ENCODE results near the gene PAH. TPM values are rescaled to one million over a fixed set of nuclear protein-coding genes. Genes with fewer than 3 reads are reported as not detected.
A peak's percentile ranks its signal among the peaks of the same experiment; 100 is the strongest.
"Not testable (repeated sequence)": the region's sequence is repeated elsewhere in the genome, so short reads cannot be mapped to it uniquely, and the experiment has no call there.

PAH gene
- total and polyA plus RNA-seq, 4 donors = not detected

GRCh38 chr12:102833687-102834441 lies 83.2 kb downstream of the PAH start:
- no peak overlapping the region for H3K27ac ChIP-seq (ENCODE audit: low read depth in 1 of 2, low read length in 2 of 2)
- 72 to 77% methylated on average over 10 of the region's 10 CpGs for WGBS, 2 donors
- H3K4me3 ChIP-seq (ENCODE audit: low read length in 2 of 2) = no peak overlapping the region
- ATAC-seq (ENCODE audit: low FRiP score) = no peak
- DNase-seq = no peak
- no peaks in the 10 kb centered on the region for H3K36me3 ChIP-seq (ENCODE audit: control insufficient read depth in 1 of 2, insufficient read depth in 2 of 2, low read length in 1 of 2)
- H3K4me1 ChIP-seq (ENCODE audit: control insufficient read depth in 1 of 2, insufficient read depth in 2 of 2, low read length in 2 of 2) = no peaks in the 10 kb centered on the region
- H3K9me3 ChIP-seq (ENCODE audit: control insufficient read depth, low read length) = no peaks in the 10 kb centered on the region
- intact Hi-C loops (cut with DNase I) = no loop called here
- H3K27me3 ChIP-seq (ENCODE audit: control insufficient read depth in 1 of 2, insufficient read depth in 2 of 2, low read length in 1 of 2) = no peaks in the 10 kb centered on the region

GRCh38 chr12:102832826-102833225 lies 84.2 kb downstream of the PAH start:
- H3K27me3 ChIP-seq (ENCODE audit: control insufficient read depth in 1 of 2, insufficient read depth in 2 of 2, low read length in 1 of 2); H3K36me3 ChIP-seq (ENCODE audit: control insufficient read depth in 1 of 2, insufficient read depth in 2 of 2, low read length in 1 of 2); H3K4me1 ChIP-seq (ENCODE audit: control insufficient read depth in 1 of 2, insufficient read depth in 2 of 2, low read length in 2 of 2); DNase-seq; intact Hi-C loops (cut with DNase I); H3K4me3 ChIP-seq (ENCODE audit: low read length in 2 of 2); H3K9me3 ChIP-seq (ENCODE audit: control insufficient read depth, low read length); ATAC-seq (ENCODE audit: low FRiP score); H3K27ac ChIP-seq (ENCODE audit: low read depth in 1 of 2, low read length in 2 of 2): not testable (repeated sequence)
- WGBS, 2 donors = 76 to 80% methylated on average over 23 to 24 of the region's 24 CpGs

GRCh38 chr12:102824218-102824835 lies 92.7 kb downstream of the PAH start:
- Histone ChIP-seq H3K36me3 (ENCODE audit: control insufficient read depth in 1 of 2, insufficient read depth in 2 of 2, low read length in 1 of 2) (no peaks in the 10 kb centered on the region), H3K4me1 (ENCODE audit: control insufficient read depth in 1 of 2, insufficient read depth in 2 of 2, low read length in 2 of 2) (no peaks in the 10 kb centered on the region), H3K9me3 (ENCODE audit: control insufficient read depth, low read length) (no peaks in the 10 kb centered on the region), H3K27me3 (ENCODE audit: control insufficient read depth in 1 of 2, insufficient read depth in 2 of 2, low read length in 1 of 2) (no peaks in the 10 kb centered on the region), H3K27ac (ENCODE audit: low read depth in 1 of 2, low read length in 2 of 2) (no peak overlapping the region), H3K4me3 (ENCODE audit: low read length in 2 of 2) (no peak overlapping the region)
- ATAC-seq (ENCODE audit: low FRiP score) (no peak), DNase-seq (peak; percentile 50 to 81)
- 5% methylated on average over 35 to 36 of the region's 36 CpGs for WGBS, 2 donors
- intact Hi-C loops (cut with DNase I) = no loop called here

GRCh38 chr12:102821149-102821548 lies 95.9 kb downstream of the PAH start:
- intact Hi-C loops (cut with DNase I) = no loop called here
- 75 to 76% methylated on average over 5 of the region's 5 CpGs for WGBS, 2 donors

GRCh38 chr12:102816816-102817434 lies 100.1 kb downstream of the PAH start:
- peak; percentile 69 for ATAC-seq (ENCODE audit: low FRiP score)
- no peaks in the 10 kb centered on the region for H3K36me3 ChIP-seq (ENCODE audit: control insufficient read depth in 1 of 2, insufficient read depth in 2 of 2, low read length in 1 of 2)
- no peak overlapping the region for H3K4me3 ChIP-seq (ENCODE audit: low read length in 2 of 2)
- no peaks in the 10 kb centered on the region for H3K4me1 ChIP-seq (ENCODE audit: control insufficient read depth in 1 of 2, insufficient read depth in 2 of 2, low read length in 2 of 2)
- H3K9me3 ChIP-seq (ENCODE audit: control insufficient read depth, low read length) = peaks cover 2% of the 10 kb centered on the region
- H3K27ac ChIP-seq (ENCODE audit: low read depth in 1 of 2, low read length in 2 of 2) = no peak overlapping the region
- no peak for DNase-seq
- 7 to 19% methylated on average over 5 of the region's 5 CpGs for WGBS, 2 donors
- intact Hi-C loops (cut with DNase I) = no loop called here
- no peaks in the 10 kb centered on the region for H3K27me3 ChIP-seq (ENCODE audit: control insufficient read depth in 1 of 2, insufficient read depth in 2 of 2, low read length in 1 of 2)

More at GRCh38 chr12:102821149-102821548, 95.9 kb downstream of the PAH start:
- H3K36me3 ChIP-seq (ENCODE audit: control insufficient read depth in 1 of 2, insufficient read depth in 2 of 2, low read length in 1 of 2) = no peaks in the 10 kb centered on the region
- no peak for ATAC-seq (ENCODE audit: low FRiP score)
- no peak overlapping the region for H3K4me3 ChIP-seq (ENCODE audit: low read length in 2 of 2)
- no peaks in the 10 kb centered on the region for H3K27me3 ChIP-seq (ENCODE audit: control insufficient read depth in 1 of 2, insufficient read depth in 2 of 2, low read length in 1 of 2)
- no peak for DNase-seq
- peaks cover 2% of the 10 kb centered on the region for H3K9me3 ChIP-seq (ENCODE audit: control insufficient read depth, low read length)
- H3K27ac ChIP-seq (ENCODE audit: low read depth in 1 of 2, low read length in 2 of 2) = no peak overlapping the region
- no peaks in the 10 kb centered on the region for H3K4me1 ChIP-seq (ENCODE audit: control insufficient read depth in 1 of 2, insufficient read depth in 2 of 2, low read length in 2 of 2)

- H3K4me3 ChIP-seq (ENCODE audit: low read length in 2 of 2) = no peak overlapping the region
- DNase-seq = no peak
- no peaks in the 10 kb centered on the region for H3K4me1 ChIP-seq (ENCODE audit: control insufficient read depth in 1 of 2, insufficient read depth in 2 of 2, low read length in 2 of 2)
- peaks cover 2% of the 10 kb centered on the region for H3K9me3 ChIP-seq (ENCODE audit: control insufficient read depth, low read length)
- peak; percentile 75 for ATAC-seq (ENCODE audit: low FRiP score)
- no peak overlapping the region for H3K27ac ChIP-seq (ENCODE audit: low read depth in 1 of 2, low read length in 2 of 2)
- no peaks in the 10 kb centered on the region for H3K27me3 ChIP-seq (ENCODE audit: control insufficient read depth in 1 of 2, insufficient read depth in 2 of 2, low read length in 1 of 2)
- intact Hi-C loops (cut with DNase I) = no loop called here
- H3K36me3 ChIP-seq (ENCODE audit: control insufficient read depth in 1 of 2, insufficient read depth in 2 of 2, low read length in 1 of 2) = no peaks in the 10 kb centered on the region
- 62 to 72% methylated on average over 2 of the region's 2 CpGs for WGBS, 2 donors
Observed at GRCh38 chr12:102814691-102815367, 102.2 kb downstream of the PAH start.

GRCh38 chr12:102812344-102812743 lies 104.7 kb downstream of the PAH start:
- no peaks in the 10 kb centered on the region for H3K4me1 ChIP-seq (ENCODE audit: control insufficient read depth in 1 of 2, insufficient read depth in 2 of 2, low read length in 2 of 2)
- 19 to 22% methylated on average over 8 of the region's 8 CpGs for WGBS, 2 donors
- H3K4me3 ChIP-seq (ENCODE audit: low read length in 2 of 2) = no peak overlapping the region
- H3K9me3 ChIP-seq (ENCODE audit: control insufficient read depth, low read length) = no peaks in the 10 kb centered on the region
- ATAC-seq (ENCODE audit: low FRiP score) = no peak
- H3K27me3 ChIP-seq (ENCODE audit: control insufficient read depth in 1 of 2, insufficient read depth in 2 of 2, low read length in 1 of 2) = no peaks in the 10 kb centered on the region
- no peak overlapping the region for H3K27ac ChIP-seq (ENCODE audit: low read depth in 1 of 2, low read length in 2 of 2)
- no peak for DNase-seq
- intact Hi-C loops (cut with DNase I) = no loop called here
- no peaks in the 10 kb centered on the region for H3K36me3 ChIP-seq (ENCODE audit: control insufficient read depth in 1 of 2, insufficient read depth in 2 of 2, low read length in 1 of 2)

- ATAC-seq (ENCODE audit: low FRiP score) (no peak), DNase-seq (no peak)
- 22 to 27% methylated on average over 6 of the region's 6 CpGs for WGBS, 2 donors
- Histone ChIP-seq H3K9me3 (ENCODE audit: control insufficient read depth, low read length) (no peaks in the 10 kb centered on the region), H3K27ac (ENCODE audit: low read depth in 1 of 2, low read length in 2 of 2) (no peak overlapping the region), H3K36me3 (ENCODE audit: control insufficient read depth in 1 of 2, insufficient read depth in 2 of 2, low read length in 1 of 2) (no peaks in the 10 kb centered on the region), H3K27me3 (ENCODE audit: control insufficient read depth in 1 of 2, insufficient read depth in 2 of 2, low read length in 1 of 2) (no peaks in the 10 kb centered on the region), H3K4me3 (ENCODE audit: low read length in 2 of 2) (no peak overlapping the region), H3K4me1 (ENCODE audit: control insufficient read depth in 1 of 2, insufficient read depth in 2 of 2, low read length in 2 of 2) (no peaks in the 10 kb centered on the region)
- intact Hi-C loops (cut with DNase I) = no loop called here
Observed at GRCh38 chr12:102811110-102811737, 105.8 kb downstream of the PAH start.
